Renal pelvis (tissue), 4 donors: ENCODE data around the gene CELA2A. TPM values are rescaled to one million over a fixed set of nuclear protein-coding genes. Genes with fewer than 3 reads are reported as not detected.
"Not testable (repeated sequence)": the region's sequence is repeated elsewhere in the genome, so short reads cannot be mapped to it uniquely, and the experiment has no call there.

Experiments used
- DNase-seq: peaks from one replicate; pipeline ENCODE4 v3.0.0-alpha.2; 2013
- polyA plus RNA-seq, 3 donors: library from polyadenylated mRNA; unstranded; fragments of 120-200 nt; gene quantifications; one replicate each; pipeline ENCODE4 v1.2.1, GENCODE V29; 2013; ENCODE audit not compliant: insufficient read length in 3 of 3

The CELA2A gene
- polyA plus RNA-seq, 3 donors, result 0.14 to 0.59 TPM; not detected in 1

DNA sequence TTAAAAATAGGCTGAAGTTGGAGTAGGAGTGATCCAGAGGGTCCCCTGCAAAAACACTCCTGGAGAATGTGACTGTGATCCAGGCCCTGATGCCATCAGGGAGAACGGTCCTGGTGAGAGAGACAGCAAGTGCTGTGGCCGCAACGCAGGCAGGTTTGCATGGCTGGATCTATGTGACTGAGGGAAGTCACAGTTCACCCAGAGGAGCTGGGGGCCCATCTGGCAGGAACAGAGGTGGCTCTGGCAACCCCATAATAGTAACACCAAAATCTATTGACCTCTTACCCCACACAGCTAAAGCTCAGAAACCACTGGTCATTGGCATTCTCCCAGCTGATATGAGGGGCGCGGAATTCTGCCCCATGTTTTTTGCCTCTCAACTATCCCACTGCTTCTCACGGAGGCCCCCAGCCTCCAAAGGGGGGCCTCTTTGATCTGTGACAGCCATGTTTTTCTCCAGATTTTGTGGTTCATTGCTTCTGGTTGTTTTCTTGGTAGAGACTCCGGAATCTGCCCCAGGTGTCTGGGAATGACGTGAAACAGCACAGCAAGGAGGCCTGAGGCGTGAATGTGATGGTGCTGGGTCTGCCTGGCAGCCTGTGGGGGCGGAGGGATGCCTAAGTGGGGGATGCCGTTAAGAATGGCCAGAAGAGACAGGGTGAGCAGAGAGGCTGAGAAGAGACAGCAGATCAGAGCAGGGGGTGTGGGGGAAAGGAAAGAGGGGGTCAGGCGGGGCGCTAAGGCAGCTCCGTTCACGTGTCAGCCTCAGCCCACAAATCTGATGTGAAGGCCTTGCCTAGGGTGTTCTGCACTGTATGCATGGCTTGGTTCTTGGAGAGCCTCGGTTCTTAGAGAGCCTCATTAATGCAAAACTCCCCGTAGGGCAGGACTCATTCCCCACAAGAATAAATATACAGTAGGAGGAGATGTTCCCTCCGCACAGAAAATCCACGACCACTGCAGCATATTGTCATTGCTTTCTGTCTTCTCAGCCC, 43.9 kb downstream of the CELA2A start:
- DNase-seq, result peak; percentile 33

DNA sequence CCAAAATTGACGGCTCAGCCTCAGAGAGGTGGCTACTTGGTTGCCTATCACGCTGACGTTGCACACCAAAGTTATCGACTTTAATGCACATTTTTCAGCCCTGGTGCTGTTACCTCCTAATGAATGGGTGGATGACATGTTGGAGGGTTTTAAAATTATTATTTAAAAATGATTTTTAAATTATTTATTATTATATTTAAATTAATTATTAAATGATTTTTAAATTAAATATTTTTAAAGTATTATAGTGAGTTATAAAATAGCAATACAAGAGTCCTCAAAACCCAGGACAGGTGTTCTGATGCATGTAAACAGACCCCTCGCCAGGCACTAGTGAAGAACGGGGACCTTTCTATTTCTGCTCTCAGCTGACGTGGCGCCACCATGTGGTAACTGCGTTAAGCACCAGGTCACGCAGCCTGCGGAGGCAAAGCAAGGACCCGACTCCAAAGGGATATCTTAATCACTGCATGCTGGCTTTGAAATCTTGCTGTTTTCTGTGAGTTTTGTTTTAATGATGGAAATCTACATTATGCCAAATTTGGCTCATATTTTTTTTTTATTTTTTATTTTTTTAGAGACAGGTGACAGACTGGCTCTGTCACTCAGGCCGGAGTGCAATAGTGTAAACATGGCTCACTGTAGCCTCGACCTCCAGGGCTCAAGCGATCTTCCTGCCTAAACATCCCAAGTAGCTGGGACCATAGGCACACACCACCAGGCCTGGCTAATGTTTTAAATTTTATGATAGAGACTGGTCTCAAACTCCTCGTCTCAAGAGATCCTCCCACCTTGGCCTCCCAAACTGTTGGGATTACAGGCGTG, 44.9 kb downstream of the CELA2A start:
- DNase-seq, result peak; percentile 42

DNA sequence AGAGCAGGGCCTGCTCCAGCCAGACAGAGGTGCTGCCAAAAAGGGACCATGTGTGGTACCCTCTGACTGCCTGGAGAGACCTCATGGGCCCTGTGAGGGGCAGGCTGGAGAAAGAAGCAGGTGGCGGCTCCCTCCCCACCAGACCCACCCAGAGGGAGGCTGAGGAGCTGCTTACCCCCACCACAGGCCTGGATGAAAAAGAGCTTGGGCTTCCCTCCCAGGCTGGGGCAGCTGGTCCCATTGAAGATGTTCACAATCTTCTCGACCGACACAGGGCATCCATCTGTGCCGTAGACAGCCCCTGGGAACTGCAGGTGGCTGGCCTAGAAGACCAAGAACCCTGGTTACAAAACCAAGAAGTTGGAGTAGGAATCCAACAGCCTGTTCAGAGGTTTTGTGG, 47.9 kb downstream of the CELA2A start:
- no peak for DNase-seq

DNA sequence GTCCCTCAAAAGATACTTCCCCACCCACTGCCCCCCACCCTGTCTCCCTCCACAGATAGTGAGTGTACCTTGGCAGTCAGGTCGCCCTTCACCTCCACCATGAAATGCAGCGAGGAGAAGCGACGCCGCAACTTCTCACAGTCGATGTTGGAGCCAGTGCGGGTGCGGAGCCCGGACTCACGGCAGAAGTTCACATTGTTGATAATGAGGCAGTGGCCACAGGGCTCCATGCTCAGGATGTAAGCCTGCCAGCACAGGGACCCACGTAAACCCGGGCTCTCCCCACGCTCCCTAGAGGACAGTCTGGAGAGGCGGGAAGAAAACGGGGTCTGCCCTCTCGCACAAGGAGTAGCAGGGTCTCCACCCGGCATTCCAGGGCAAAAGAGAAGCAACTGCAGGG, 50.3 kb downstream of the CELA2A start:
- no peak for DNase-seq

DNA sequence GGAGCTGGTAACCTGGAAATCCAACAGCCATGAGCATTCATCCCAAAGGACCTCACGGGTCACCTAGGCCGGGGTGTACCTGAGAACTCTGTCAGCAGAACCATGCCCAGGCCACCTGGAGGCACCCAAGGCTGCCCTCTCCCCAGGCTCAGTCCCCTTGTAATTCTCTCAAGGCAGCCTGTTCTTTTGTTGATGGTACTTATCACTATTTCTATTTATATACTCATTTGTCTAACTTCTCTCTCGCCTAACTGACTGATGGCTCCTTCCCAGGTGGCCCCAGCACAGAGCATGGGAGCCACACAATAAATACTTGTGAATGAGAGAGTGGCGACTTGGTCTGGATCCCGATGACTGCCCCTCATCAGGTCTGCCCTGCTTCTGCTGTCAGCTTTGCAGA, 50.7 kb downstream of the CELA2A start:
- DNase-seq, result no peak

DNA sequence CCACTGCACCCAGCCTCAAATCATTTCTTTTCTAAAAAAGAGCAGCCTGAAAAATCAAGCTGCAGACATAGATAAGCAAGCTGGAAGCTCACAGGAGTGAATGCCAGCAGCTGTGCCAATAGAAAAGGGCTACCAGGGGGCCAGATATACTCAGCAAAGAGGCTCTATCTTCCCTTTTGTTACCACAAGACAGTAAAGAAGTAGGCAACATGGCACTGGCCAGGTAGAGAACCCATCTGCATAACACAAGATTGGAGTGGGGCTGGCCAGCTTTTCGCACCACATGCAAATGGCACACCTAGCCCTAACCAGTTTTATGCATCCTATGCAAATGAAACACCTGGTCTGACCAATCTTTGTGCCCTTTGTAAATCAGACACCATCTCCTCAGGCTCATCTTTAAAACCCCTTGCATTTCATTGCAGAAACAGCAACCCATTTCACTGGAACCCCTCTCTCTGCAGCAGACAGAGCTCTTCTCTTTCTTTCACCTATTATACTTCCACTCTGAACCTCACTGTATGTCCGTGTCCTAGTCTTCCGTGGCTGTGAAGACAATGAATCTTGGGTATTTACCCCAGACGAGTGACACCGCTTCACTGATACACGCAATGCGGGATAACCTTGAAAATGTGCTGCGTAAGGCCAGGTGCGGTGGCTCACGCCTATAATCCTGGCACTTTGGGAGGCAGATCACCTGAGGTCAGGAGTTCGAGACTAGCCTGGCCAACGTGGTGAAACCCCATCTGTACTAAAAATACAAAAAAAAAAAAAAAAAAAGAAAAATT, 52.4 kb downstream of the CELA2A start:
- DNase-seq, result no peak

DNA sequence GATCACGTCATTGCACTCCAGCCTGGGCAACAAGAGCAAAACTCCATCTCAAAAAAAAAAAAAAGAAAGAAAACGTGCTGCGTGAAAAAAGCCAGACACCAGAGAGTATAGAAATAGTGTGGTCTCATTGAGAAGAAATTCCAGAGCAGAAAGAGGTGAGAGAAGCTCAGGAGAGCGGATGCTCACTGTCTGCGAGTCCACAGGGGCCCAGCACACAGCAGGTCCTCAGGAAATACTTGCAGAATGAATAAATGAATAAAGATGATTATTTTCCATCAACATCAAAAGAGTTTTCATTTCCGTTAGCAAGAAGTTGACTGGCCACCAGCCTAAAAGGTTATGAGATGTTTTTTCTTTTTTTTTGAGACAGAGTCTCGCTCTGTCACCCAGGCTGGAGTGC, 53.1 kb downstream of the CELA2A start:
- no peak for DNase-seq

DNA sequence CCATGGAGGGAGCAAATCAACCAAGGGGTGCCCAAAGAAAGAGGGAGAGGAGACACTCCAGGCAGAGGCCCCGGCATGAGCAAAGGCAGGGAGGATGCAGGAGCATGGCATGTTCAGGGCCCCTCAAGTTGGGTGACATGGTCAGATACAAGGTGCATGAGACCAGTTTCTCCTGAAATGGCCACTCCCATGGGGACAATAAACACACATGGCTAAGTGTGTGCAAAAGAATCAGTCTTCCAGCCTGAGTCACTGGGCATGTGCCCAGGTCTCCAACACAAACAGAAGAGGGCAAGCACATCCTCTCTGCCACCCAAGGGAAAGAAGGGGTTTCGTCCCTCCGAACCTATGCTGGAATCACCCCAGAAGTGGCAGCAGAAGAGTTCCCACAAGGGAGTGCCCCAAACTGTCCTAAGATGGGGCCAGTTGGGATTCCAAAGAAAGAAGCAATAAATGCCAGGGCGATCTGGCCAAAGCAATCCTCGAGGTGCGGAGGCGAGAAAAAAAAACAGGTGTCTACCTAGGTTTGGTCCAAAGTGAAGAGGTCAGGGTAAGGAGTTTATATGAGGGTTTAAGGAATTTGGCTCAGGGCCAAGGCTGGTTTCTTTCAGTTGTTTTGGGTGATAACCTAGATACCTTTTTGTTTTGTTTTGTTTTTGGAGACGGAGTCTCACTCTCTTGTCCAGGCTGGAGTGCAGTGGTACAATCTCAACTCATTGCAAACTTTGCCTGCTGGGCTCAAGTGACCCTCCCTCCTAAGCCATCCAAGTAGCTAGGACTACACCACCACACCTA, 54.3 kb downstream of the CELA2A start:
- DNase-seq, result no peak

DNA sequence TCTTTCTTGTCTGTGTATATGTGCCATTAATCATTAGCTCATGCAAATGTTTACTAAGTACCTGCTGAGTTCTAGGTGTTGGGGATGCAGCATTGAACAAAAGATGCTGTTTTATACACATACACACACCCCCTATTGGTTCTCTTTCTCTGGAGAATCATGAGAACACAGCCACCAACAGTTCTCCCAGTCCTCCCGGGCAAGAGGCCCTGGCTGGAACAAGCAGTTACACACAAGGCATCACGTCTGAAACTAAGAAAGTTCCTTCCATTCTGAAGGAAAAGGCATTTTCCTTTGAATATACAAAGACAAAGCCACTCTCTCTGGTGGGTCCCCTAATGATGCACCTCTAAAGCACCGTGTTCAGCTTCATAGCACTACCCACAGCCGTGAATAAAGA, 56.7 kb downstream of the CELA2A start:
- no peak for DNase-seq

DNA sequence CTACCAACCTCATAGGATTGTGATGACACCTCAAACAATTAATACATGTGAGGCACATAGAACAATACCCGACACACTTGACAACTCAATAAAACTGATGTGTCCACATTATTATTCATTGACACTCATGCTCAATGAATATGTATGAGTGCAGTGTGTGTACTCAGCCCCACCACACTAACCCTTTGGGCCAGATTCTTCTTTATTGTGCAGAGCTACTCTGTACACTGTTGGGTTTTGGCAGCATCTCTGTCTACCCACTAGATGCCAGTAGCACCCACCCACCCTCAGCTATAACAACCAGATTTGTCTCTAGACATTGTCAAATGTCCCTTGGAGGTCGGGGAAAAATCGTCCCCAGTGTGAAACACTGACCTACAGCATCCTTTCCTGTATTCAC, 57.4 kb downstream of the CELA2A start:
- DNase-seq, result no peak

DNA sequence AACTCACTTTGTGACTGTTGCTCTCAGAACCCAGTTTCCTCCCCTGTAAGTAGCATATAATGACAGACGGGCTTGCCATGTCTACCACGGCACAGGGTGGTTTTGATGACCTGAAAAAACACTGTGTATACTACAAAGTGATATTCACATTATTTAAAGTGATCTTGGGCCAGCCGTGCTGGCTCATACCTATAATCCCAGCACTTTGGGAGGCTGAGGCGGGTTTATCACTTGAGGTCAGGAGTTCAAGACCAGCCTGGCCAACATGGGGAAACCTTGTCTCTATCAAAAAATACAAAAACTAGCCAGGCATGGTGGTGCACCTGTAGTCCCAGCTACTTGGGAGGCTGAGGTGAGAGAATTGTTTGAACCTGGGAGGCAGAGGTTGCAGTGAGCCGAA, 58.0 kb downstream of the CELA2A start:
- not testable (repeated sequence) for DNase-seq

DNA sequence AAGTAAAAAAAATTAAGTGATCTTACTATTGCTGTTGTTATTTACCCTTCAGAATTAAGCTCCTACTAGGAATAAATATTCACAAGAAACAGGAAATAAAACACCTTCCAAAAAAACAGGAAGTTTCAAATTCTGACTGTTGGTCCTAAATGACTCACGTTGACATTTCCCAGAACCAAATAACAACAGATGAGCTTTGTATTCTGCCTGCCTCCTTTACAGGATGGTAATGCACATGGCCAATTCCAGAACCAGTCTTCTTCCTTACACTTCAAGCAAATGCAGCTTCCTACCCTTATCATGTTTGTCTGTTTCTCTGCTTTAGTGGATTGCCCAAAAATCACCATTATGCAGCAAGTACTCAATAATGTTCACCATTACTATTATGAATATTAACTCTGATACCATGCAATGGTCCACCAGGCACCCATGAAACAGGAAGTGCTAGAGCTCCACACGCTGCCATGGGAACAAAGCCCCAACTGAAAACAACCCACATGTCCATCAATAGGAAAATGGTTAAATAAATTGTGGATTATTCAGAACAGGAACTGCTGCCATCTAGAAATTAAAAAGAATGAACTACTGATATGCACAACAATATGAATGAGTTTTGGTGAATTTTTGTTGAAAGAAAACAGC, 58.6 kb downstream of the CELA2A start:
- no peak for DNase-seq

DNA sequence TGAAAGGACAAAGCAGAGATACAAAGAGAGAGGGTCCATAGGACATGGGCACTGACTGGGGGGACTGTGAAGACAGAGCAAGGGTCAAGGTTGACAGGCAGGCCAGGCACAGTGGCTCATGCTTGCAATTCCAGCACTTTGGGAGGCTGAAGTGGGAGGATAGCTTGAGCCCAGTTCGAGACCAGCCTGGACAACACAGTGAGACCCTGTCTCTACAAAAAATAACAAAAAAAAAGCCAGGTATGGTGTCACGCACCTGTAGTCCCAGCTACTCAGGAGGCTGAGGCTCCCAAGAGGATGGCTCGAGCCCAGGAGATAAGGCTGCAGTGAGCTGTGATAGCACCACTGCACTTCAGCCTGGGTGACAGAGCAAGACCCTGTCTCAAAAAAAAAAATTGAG, 63.1 kb downstream of the CELA2A start:
- DNase-seq, result no peak

DNA sequence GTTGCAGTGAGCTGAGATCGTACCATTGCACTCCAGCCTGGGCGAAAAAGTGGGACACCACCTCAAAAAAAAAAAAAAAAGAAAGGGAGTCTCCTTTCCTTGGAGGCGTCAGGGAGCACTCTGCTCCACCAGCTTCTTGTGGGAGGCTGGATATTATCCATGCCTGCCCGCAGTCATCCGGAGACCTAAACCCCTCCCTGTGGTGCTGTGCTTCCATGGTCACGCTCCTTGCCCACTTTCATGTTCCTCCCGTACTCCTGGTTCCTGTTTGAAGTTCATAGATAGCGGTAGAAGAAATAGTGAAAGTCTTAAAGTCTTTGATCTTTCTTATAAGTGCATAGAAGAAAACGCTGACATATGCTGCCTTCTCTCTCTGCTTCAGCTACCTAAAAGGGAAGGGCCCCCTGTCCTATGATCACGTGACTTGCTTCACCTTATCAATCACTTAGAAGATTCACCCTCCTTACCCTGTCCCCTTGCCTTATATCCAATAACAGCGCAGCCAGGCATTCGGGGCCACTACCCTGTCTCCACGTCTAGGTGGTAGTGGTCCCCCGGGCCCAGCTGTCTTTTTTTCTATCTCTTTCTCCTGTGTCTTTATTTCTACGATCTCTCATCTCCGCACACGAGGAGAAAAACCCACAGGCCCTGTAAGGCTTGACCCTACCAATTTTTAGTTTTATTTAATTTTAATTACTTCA, 64.8 kb downstream of the CELA2A start:
- peak; percentile 41 for DNase-seq

Other genes with a start within 250 kb of the CELA2A start
- gene FHAD1, start 209.5 kb upstream of the CELA2A start, polyA plus RNA-seq, result 1 to 10 TPM; 2.9 to 4.7 (median 3.5) TPM
- gene EFHD2, start 46.8 kb upstream of the CELA2A start, polyA plus RNA-seq, result 10 to 100 TPM; 11.8 to 15.6 (median 15.0) TPM
- under 1 TPM; 0.10 to 0.27 (median 0.21) TPM for gene CTRC, start 18.3 kb upstream of the CELA2A start, polyA plus RNA-seq
- under 1 TPM; 0.31 to 0.90 (median 0.59) TPM for gene CELA2B, start 19.4 kb downstream of the CELA2A start, polyA plus RNA-seq
- 10 to 100 TPM; 27.4 to 41.9 (median 33.5) TPM for gene CASP9, start 67.5 kb downstream of the CELA2A start, polyA plus RNA-seq
- 10 to 100 TPM; 26.8 to 41.9 (median 37.4) TPM for gene DNAJC16, start 70.1 kb downstream of the CELA2A start, polyA plus RNA-seq
- gene AGMAT, start 128.3 kb downstream of the CELA2A start, polyA plus RNA-seq, result 10 to 100 TPM; 31.9 to 39.6 (median 35.9) TPM
- 10 to 100 TPM; 16.8 to 25.0 (median 24.2) TPM for gene DDI2, start 160.7 kb downstream of the CELA2A start, polyA plus RNA-seq
- 10 to 100 TPM; 49.5 to 51.4 (median 51.1) TPM for gene PLEKHM2, start 227.6 kb downstream of the CELA2A start, polyA plus RNA-seq